Measurements from ENCODE around the gene OTUD3.
"Not testable (repeated sequence)": the region's sequence is repeated elsewhere in the genome, so short reads cannot be mapped to it uniquely, and the experiment has no call there.

OTUD3 gene, protein sequence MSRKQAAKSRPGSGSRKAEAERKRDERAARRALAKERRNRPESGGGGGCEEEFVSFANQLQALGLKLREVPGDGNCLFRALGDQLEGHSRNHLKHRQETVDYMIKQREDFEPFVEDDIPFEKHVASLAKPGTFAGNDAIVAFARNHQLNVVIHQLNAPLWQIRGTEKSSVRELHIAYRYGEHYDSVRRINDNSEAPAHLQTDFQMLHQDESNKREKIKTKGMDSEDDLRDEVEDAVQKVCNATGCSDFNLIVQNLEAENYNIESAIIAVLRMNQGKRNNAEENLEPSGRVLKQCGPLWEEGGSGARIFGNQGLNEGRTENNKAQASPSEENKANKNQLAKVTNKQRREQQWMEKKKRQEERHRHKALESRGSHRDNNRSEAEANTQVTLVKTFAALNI

DNA sequence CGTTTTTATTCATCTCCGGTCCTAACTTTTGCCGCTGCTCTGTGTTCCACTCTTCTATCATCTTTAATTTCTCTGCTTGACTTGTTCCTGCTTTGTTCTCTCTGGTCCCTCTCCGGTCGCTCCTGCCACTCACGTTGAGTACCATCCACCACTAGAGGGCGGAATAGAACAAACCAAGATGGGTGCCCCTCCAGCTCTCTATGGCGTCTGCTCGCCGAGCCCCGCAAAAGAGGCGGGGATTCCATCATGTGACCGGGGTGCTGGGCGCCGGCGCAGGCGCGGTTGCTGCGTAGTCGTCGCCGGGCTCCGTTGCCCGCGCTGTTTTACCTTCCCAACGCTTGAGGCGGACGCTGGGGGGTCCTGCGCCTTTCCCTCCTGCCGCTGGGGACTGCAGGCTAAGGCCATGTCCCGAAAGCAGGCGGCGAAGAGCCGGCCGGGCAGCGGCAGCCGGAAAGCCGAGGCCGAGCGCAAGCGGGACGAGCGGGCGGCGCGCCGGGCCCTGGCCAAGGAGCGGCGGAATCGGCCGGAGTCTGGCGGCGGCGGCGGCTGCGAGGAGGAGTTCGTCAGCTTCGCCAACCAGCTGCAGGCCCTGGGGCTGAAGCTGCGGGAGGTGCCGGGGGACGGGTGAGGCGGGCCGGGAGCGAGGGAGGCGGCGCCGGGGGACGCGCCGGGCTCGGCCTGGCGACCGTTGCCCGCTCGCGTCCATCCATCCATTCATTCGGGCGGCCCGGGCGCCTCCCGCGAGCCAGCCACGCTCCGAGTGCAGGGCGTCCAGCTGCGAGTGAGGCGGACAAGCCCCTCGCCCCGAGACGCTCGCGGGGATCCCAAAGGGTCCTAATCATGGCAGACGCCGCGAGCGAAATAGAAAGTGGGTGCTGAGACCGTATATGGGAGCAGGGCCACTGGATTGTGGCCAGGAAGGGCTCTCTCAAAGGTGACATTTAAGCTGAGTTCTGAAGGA is at the start of gene OTUD3:
Gene OTUD3, plus strand, starts transcription at position 285 of the 961 bp plus-strand sequence. Its CDS starts 119 bp downstream, at position 404.
- DNase-seq, result peak; percentile 92 to 97

GRCh38 chr1:19835578-19835977 is 46.6 kb upstream of the OTUD3 start:
- no peak for DNase-seq

- DNase-seq, result no peak
Observed at GRCh38 chr1:19837866-19838265, 44.3 kb upstream of the OTUD3 start.

DNA sequence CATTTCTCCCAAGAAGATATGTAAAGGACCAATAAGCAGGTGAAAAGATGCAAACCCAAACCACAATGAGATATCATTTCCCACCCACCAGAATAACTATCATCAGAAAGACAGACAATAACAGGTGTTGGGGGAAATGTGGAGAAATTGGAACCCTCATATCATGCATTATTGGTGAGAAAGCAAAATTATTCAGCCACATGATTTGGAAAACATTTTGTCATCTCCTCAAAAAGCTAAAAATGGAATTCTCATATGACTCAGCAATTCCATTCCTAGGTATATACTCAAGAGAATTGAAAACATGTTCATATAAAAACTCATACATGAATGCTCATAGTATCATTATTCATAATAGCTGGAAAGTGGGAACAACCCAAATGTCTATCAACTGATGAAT is 42.0 kb upstream of the OTUD3 start:
- no peak for DNase-seq

DNA sequence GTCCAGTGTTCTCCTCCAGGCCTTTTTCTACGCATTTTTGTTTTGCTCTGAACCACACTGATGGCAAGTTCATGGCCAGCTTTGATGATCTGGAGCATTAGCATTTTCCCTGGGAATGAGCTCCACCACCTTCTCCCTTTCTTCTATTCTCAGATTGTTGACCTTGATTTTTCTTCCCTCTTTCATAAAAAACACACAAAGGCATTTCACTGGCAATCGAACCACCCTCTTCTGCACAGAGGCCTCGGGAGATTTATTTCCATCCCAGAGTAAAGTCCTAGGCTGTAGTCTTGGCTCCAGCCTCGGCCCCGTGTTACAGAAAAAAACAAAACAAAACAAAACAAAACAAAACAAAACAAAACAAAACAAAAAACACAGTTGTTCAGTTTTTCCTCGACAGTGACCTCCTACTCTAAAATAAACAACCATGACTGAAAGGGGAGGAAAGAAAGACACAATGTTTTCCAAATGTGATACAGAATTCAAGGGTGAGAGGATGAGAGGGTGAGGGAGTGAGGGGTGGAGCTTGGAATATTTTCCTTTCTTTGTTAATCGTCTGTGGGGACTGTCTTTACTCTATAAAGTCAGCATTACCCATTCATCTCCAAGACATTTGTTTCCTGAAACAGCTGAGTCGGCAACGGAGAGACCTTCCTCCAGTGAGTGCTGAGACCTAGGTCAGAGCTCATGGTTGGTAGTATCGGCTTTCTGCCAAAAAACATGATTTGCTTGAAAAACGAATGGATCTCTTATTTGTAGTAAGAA is 37.3 kb upstream of the OTUD3 start:
- no peak for DNase-seq

- no peak for DNase-seq
Observed at GRCh38 chr1:19845555-19845954, 36.6 kb upstream of the OTUD3 start.

GRCh38 chr1:19846338-19846737 is 35.9 kb upstream of the OTUD3 start:
- DNase-seq, result no peak

GRCh38 chr1:19847334-19847733 is 34.9 kb upstream of the OTUD3 start:
- DNase-seq, result not testable (repeated sequence)

DNA sequence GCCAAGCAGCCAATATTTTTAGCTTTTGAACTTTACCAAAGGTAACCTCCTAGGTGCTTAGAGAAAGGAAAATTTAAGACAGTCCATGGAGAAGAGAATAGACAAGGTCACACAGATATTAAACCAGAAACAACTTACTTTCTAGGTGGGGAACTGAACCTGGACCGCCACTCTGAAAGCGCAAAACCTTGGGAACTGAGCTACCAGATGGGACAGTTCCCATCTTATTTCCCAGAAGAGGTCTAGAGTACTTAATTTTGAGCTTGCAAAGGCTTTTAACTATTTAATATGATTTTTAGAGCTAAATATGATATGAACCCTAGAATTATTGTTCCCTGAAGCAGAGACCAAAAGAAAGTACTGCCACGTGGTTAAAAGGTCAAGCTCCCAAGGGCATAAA is 32.9 kb upstream of the OTUD3 start:
- DNase-seq, result not testable (repeated sequence)

- no peak for DNase-seq
Observed at GRCh38 chr1:19850214-19850613, 32.0 kb upstream of the OTUD3 start.

DNA sequence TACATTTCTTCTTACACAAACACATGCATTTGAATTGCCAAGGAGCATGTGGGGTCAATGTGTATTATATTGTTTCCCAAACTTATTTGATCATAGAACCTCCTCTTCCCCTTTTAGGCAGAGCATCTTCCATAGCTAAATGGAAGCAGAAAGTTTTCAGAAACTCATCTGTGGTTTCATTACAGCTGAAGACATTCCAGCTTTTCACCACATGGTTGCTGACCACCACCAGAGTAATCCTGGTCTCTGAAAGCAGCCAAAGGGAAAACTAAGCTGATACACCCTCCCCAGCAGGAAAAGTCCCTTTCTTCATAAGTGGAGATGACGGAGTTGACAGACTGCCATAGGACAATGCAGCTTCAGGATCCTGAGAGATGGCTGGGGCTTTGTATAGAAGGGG is 30.2 kb upstream of the OTUD3 start:
- DNase-seq, result no peak

GRCh38 chr1:19854866-19855265 is 27.3 kb upstream of the OTUD3 start:
- no peak for DNase-seq

GRCh38 chr1:19858893-19859292 is 23.3 kb upstream of the OTUD3 start:
- DNase-seq, result no peak

GRCh38 chr1:19859876-19860275 is 22.3 kb upstream of the OTUD3 start:
- no peak for DNase-seq

GRCh38 chr1:19860418-19860817 is 21.8 kb upstream of the OTUD3 start:
- peak in 1 of 2 experiments; percentile 19 for DNase-seq

GRCh38 chr1:19861034-19861433 is 21.2 kb upstream of the OTUD3 start:
- peak; percentile 45 to 62 for DNase-seq

DNA sequence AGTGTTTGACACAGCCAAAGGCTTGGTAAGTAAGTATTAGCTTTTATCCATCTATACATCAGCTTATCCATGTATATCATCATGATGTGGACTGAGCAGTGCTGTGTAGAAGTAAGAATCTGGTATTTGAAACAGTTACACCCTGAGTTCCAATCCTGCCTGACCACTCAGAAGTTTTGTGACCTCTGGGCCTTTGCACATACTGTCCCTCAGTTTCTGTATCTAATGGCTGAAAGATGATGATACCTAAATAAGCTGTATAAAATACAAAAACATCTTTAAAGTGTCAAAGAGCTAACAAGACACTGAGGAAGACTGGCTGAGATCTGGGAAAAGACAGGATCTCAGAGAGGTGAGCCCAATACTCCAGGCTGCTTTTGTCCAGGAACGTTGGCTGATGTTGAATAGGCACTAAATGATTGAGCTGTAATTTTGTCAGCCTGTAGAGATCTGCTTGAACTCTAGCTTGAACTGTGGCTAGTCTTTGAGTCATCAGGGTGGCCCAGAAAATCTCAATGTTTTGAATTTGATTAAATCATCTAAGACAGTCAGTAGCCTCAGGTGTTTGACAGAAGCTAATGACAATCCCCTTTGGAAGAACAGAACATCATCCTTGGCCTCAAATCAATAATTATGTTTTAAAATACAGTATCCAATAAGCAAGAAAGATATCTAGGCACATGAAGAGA is 20.2 kb upstream of the OTUD3 start:
- DNase-seq, result no peak

GRCh38 chr1:19862944-19863343 is 19.3 kb upstream of the OTUD3 start:
- no peak for DNase-seq

DNA sequence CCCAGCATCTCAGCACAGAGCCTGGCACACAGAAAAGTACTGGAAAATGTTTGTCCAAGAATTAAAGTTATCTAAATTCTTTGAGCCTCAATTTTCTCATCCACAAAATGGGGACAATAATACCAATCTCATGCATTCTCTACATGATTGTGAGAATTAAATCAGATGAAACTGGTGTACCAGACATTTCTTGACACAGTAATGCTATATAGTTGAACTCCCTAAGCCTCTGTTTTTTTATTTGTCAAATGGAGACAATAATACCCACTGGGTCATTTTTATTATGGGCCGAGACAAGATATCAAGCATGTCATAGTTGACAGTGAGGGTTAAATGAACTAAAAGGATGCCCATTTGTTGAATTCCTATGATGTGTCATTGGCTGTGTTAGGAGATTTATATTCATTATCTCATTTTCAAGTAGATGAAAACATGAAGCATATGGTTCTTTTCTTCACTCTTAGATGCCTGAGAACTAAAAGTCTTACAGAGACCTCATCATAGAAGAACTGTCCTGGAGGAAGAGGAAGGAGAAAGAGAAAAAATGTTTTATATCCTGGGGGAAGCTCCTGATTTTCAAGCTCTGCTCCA is 17.5 kb upstream of the OTUD3 start:
- no peak for DNase-seq

DNA sequence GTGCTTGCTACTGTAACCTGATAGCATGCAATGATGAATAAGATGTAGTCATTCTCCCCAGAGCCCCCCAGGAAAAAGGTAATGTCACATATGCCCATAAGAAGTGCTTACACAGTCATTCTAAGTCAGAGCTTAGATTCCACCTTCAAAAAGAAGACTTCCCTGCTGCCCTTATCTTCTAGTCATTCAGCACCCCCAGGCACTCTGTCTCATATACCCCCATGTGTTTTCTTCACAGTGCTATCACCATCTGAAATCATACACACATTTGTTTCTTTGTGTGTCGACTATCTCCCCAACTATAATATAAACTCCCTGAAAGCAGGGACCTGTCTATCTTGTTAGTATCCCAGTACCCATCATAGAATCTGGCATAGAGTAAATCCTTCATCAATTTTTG is 16.2 kb upstream of the OTUD3 start:
- DNase-seq, result no peak

- DNase-seq, result no peak
Observed at GRCh38 chr1:19866758-19867157, 15.4 kb upstream of the OTUD3 start.

- not testable (repeated sequence) for DNase-seq
Observed at GRCh38 chr1:19868575-19868974, 13.6 kb upstream of the OTUD3 start.

All from NCI-H526 (cell line).